OCI-LY3 (cell line): ENCODE measurements around the gene RNF212B.

ENCODE experiments used
- H2AFZ ChIP-seq: fragments of 200-600, 300-600 bp; shearing (Covaris generic); 2 replicates; pipeline ENCODE4 v1.6.0; 2014; ENCODE audit warnings: antibody characterized with exemption, low read depth, low read length
- H3K27ac ChIP-seq: fragments of 200-600, 300-600 bp; sonication (generic); 2 replicates; pipeline ENCODE4 v1.5.1; 2014; ENCODE audit warnings: mild to moderate bottlenecking, low read length, moderate library complexity, mixed read lengths
- H3K27me3 ChIP-seq: fragments of 200-600, 300-600 bp; sonication (generic); 2 replicates; pipeline ENCODE4 v1.6.1; 2014; ENCODE audit warnings: low read depth, low read length, mixed read lengths
- H3K36me3 ChIP-seq: fragments of 200-600, 300-600 bp; sonication (generic); replicated peaks from 2 replicates; pipeline ENCODE3; 2014; ENCODE audit warnings: low read depth, low read length, mixed read lengths
- H3K4me1 ChIP-seq: fragments of 300-600, 200-600 bp; sonication (generic); 2 replicates; pipeline ENCODE4 v1.6.1; 2014; ENCODE audit warnings: low read length, mixed read lengths
- H3K4me2 ChIP-seq: fragments of 200-600, 300-600 bp; sonication (generic); 2 replicates; pipeline ENCODE4 v1.6.1; 2014; ENCODE audit warnings: low read length, mixed read lengths
- H3K4me3 ChIP-seq: fragments of 300-600, 200-600 bp; sonication (generic); 2 replicates; pipeline ENCODE4 v1.5.1; 2014; ENCODE audit warnings: antibody characterized with exemption, mild to moderate bottlenecking, low read length, moderate library complexity
- H3K79me2 ChIP-seq: fragments of 300-600, 200-600 bp; shearing (Covaris generic); 2 replicates; pipeline ENCODE4 v1.6.1; 2014; ENCODE audit warnings: mild to moderate bottlenecking, low read length, mixed read lengths
- H3K9ac ChIP-seq: fragments of 300-600, 200-600 bp; shearing (Covaris generic); 2 replicates; pipeline ENCODE4 v1.6.0; 2014; ENCODE audit warnings: mild to moderate bottlenecking, low read length, moderate library complexity
- H3K9me3 ChIP-seq: fragments of 200-600, 300-600 bp; shearing (Covaris generic); 2 replicates; pipeline ENCODE4 v1.6.1; 2014; ENCODE audit warnings: low read length, mixed read lengths; ENCODE audit not compliant: insufficient read depth
- H4K20me1 ChIP-seq: fragments of 200-600, 300-600 bp; sonication (generic); 2 replicates; pipeline ENCODE4 v1.6.1; 2016; ENCODE audit warnings: low read length, mixed read lengths; ENCODE audit not compliant: insufficient read depth
- CTCF ChIP-seq: fragments of 200-600, 300-600 bp; sonication (generic); IDR thresholded peaks from 2 replicates; pipeline ENCODE4 v1.5.1; 2014; ENCODE audit warnings: antibody characterized with exemption, low read length, low read depth
- EZH2phosphoT487 ChIP-seq: fragments of 200-600 bp; shearing (Covaris generic); IDR thresholded peaks from 2 replicates; pipeline ENCODE4 v1.6.1; 2018; ENCODE audit warnings: antibody characterized with exemption, mixed run types, low read depth

The RNF212B gene

DNA sequence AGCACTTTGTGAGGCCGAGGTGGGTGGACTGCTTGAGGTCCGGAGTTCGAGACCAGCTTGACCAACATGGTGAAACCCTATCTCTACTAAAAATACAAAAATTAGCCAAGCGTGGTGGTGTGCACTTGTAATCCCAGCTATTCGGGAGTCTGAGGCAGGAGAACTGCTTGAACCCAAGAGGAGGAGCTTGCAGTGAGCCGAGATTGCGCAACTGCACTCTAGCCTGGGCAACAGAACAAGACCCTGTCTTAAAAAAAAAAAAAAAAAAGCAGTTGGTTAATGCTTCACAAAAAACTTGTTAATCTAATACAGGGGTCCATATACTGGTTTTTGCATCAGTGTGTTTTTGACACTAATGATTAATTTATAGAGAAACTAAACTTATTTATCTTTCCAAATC lies 35.7 kb upstream of the RNF212B start:
- H3K27ac ChIP-seq, result no peak overlapping the region
- no peak for TF ChIP-seq EZH2phosphoT487
- TF ChIP-seq CTCF, result no peak
- H3K4me1 ChIP-seq, result no peaks in the 10 kb centered on the region
- H3K27me3 ChIP-seq, result peaks cover 2% of the 10 kb centered on the region; the same call in 1 of the 2 replicates
- no peaks in the 10 kb centered on the region for H3K36me3 ChIP-seq
- H3K9ac ChIP-seq, result no peak overlapping the region
- no peaks in the 10 kb centered on the region for H4K20me1 ChIP-seq
- H3K4me2 ChIP-seq, result no peak overlapping the region
- H3K9me3 ChIP-seq, result no peaks in the 10 kb centered on the region
- H2AFZ ChIP-seq, result no peak overlapping the region
- no peak overlapping the region for H3K4me3 ChIP-seq
- H3K79me2 ChIP-seq, result no peaks in the 10 kb centered on the region

DNA sequence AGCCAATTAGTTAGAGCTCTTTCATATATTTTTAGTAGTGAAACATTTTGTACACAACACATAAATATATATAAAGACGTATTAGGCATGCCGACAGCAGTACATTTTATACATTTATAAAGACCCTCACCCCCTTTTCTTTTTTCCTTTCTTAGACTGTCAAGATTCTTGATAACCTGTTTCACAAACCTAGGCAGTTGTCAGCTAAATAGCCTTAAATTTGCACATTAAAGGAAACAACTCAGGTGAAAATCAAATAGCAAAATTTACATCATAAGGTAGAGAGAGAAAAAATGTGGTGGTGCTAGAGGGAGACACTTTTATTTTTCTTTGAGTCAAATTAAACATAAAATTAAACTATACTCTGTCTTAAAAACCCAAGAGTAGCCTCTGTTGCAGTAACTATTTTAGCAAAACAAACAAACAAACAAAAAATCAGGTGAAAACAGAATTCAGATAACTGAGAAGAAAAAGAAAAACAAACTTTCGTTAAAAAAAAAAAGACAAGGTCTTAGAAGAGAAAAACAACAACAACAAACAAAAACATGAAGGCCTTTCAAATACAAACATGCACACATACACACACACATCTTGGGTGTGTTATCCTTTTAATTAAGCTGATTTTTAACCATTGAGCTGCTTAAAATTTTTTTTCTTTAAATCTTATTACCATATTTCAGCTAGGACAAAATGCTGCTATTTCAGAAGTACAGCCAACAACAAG lies 31.2 kb upstream of the RNF212B start:
- Histone ChIP-seq H3K9me3 (no peaks in the 10 kb centered on the region), H3K4me2 (no peak overlapping the region)

GRCh38 chr14:23207146-23207540 lies 30.6 kb upstream of the RNF212B start:
- Histone ChIP-seq H3K4me2 (no peak overlapping the region), H3K9ac (no peak overlapping the region), H3K4me3 (no peak overlapping the region), H3K79me2 (no peaks in the 10 kb centered on the region), H3K9me3 (no peaks in the 10 kb centered on the region), H3K4me1 (no peaks in the 10 kb centered on the region), H4K20me1 (no peaks in the 10 kb centered on the region), H3K27ac (no peak overlapping the region), H2AFZ (no peak overlapping the region), H3K27me3 (peaks cover 13% of the 10 kb centered on the region), H3K36me3 (no peaks in the 10 kb centered on the region)
- TF ChIP-seq CTCF, result no peak
- no peak for TF ChIP-seq EZH2phosphoT487

More for the DNA sequence above, 31.2 kb upstream of the RNF212B start:
- H3K27ac ChIP-seq, result no peak overlapping the region
- peaks cover 13% of the 10 kb centered on the region for H3K27me3 ChIP-seq
- no peak for TF ChIP-seq EZH2phosphoT487
- TF ChIP-seq CTCF, result no peak
- no peak overlapping the region for H3K4me3 ChIP-seq
- H3K36me3 ChIP-seq, result no peaks in the 10 kb centered on the region
- H2AFZ ChIP-seq, result no peak overlapping the region
- no peaks in the 10 kb centered on the region for H3K79me2 ChIP-seq
- H3K9ac ChIP-seq, result no peak overlapping the region
- no peaks in the 10 kb centered on the region for H3K4me1 ChIP-seq
- H4K20me1 ChIP-seq, result no peaks in the 10 kb centered on the region

- Histone ChIP-seq H3K4me1 (no peaks in the 10 kb centered on the region), H4K20me1 (no peaks in the 10 kb centered on the region), H3K36me3 (no peaks in the 10 kb centered on the region), H3K4me2 (no peak overlapping the region), H3K9me3 (no peaks in the 10 kb centered on the region), H2AFZ (no peak overlapping the region), H3K4me3 (no peak overlapping the region), H3K79me2 (no peaks in the 10 kb centered on the region), H3K9ac (no peak overlapping the region), H3K27ac (no peak overlapping the region), H3K27me3 (peaks cover 13% of the 10 kb centered on the region)
- no peak for TF ChIP-seq EZH2phosphoT487
- no peak for TF ChIP-seq CTCF
These were observed 29.4 kb upstream of the RNF212B start for GRCh38 chr14:23208324-23208723.
